OCI-LY3 (cell line): ENCODE results near the gene MORN4.

Source experiments
- H2AFZ ChIP-seq: fragments of 200-600, 300-600 bp; shearing (Covaris generic); 2 replicates; pipeline ENCODE4 v1.6.0; 2014; ENCODE audit warnings: antibody characterized with exemption, low read depth, low read length
- H3K27ac ChIP-seq: fragments of 200-600, 300-600 bp; sonication (generic); 2 replicates; pipeline ENCODE4 v1.5.1; 2014; ENCODE audit warnings: mild to moderate bottlenecking, low read length, moderate library complexity, mixed read lengths
- H3K27me3 ChIP-seq: fragments of 200-600, 300-600 bp; sonication (generic); 2 replicates; pipeline ENCODE4 v1.6.1; 2014; ENCODE audit warnings: low read depth, low read length, mixed read lengths
- H3K36me3 ChIP-seq: fragments of 200-600, 300-600 bp; sonication (generic); replicated peaks from 2 replicates; pipeline ENCODE3; 2014; ENCODE audit warnings: low read depth, low read length, mixed read lengths
- H3K4me1 ChIP-seq: fragments of 300-600, 200-600 bp; sonication (generic); 2 replicates; pipeline ENCODE4 v1.6.1; 2014; ENCODE audit warnings: low read length, mixed read lengths
- H3K4me2 ChIP-seq: fragments of 200-600, 300-600 bp; sonication (generic); 2 replicates; pipeline ENCODE4 v1.6.1; 2014; ENCODE audit warnings: low read length, mixed read lengths
- H3K4me3 ChIP-seq: fragments of 300-600, 200-600 bp; sonication (generic); 2 replicates; pipeline ENCODE4 v1.5.1; 2014; ENCODE audit warnings: antibody characterized with exemption, mild to moderate bottlenecking, low read length, moderate library complexity
- H3K79me2 ChIP-seq: fragments of 300-600, 200-600 bp; shearing (Covaris generic); 2 replicates; pipeline ENCODE4 v1.6.1; 2014; ENCODE audit warnings: mild to moderate bottlenecking, low read length, mixed read lengths
- H3K9ac ChIP-seq: fragments of 300-600, 200-600 bp; shearing (Covaris generic); 2 replicates; pipeline ENCODE4 v1.6.0; 2014; ENCODE audit warnings: mild to moderate bottlenecking, low read length, moderate library complexity
- H3K9me3 ChIP-seq: fragments of 200-600, 300-600 bp; shearing (Covaris generic); 2 replicates; pipeline ENCODE4 v1.6.1; 2014; ENCODE audit warnings: low read length, mixed read lengths; ENCODE audit not compliant: insufficient read depth
- H4K20me1 ChIP-seq: fragments of 200-600, 300-600 bp; sonication (generic); 2 replicates; pipeline ENCODE4 v1.6.1; 2016; ENCODE audit warnings: low read length, mixed read lengths; ENCODE audit not compliant: insufficient read depth
- CTCF ChIP-seq: fragments of 200-600, 300-600 bp; sonication (generic); IDR thresholded peaks from 2 replicates; pipeline ENCODE4 v1.5.1; 2014; ENCODE audit warnings: antibody characterized with exemption, low read length, low read depth
- EZH2phosphoT487 ChIP-seq: fragments of 200-600 bp; shearing (Covaris generic); IDR thresholded peaks from 2 replicates; pipeline ENCODE4 v1.6.1; 2018; ENCODE audit warnings: antibody characterized with exemption, mixed run types, low read depth

Gene MORN4

GRCh38 chr10:97612386-97612785 is 20.9 kb downstream of the MORN4 start:
- Histone ChIP-seq H3K27me3 (no peaks in the 10 kb centered on the region), H3K79me2 (no peaks in the 10 kb centered on the region), H3K4me2 (no peak overlapping the region), H3K4me1 (no peaks in the 10 kb centered on the region), H2AFZ (no peak overlapping the region), H3K9ac (no peak overlapping the region), H4K20me1 (no peaks in the 10 kb centered on the region), H3K9me3 (no peaks in the 10 kb centered on the region), H3K4me3 (no peak overlapping the region), H3K27ac (no peak overlapping the region), H3K36me3 (no peaks in the 10 kb centered on the region)
- TF ChIP-seq CTCF (peak; percentile 25; the same call in 1 of the 2 replicates), EZH2phosphoT487 (no peak)

GRCh38 chr10:97611473-97611872 is 21.8 kb downstream of the MORN4 start:
- Histone ChIP-seq H2AFZ (no peak overlapping the region), H3K27ac (no peak overlapping the region), H3K36me3 (no peaks in the 10 kb centered on the region), H3K79me2 (no peaks in the 10 kb centered on the region), H3K9me3 (no peaks in the 10 kb centered on the region), H3K4me2 (no peak overlapping the region), H3K4me1 (no peaks in the 10 kb centered on the region), H4K20me1 (no peaks in the 10 kb centered on the region), H3K4me3 (no peak overlapping the region), H3K27me3 (no peaks in the 10 kb centered on the region), H3K9ac (no peak overlapping the region)
- no peak for TF ChIP-seq EZH2phosphoT487
- no peak for TF ChIP-seq CTCF

GRCh38 chr10:97608991-97609561 is 24.2 kb downstream of the MORN4 start:
- H4K20me1 ChIP-seq = no peaks in the 10 kb centered on the region
- no peak overlapping the region for H3K9ac ChIP-seq
- H3K9me3 ChIP-seq = no peaks in the 10 kb centered on the region
- H3K4me3 ChIP-seq = no peak overlapping the region
- H2AFZ ChIP-seq = no peak overlapping the region
- no peaks in the 10 kb centered on the region for H3K27me3 ChIP-seq
- no peaks in the 10 kb centered on the region for H3K4me1 ChIP-seq
- H3K79me2 ChIP-seq = no peaks in the 10 kb centered on the region
- no peak for TF ChIP-seq EZH2phosphoT487
- TF ChIP-seq CTCF = no peak
- no peak overlapping the region for H3K27ac ChIP-seq
- H3K36me3 ChIP-seq = no peaks in the 10 kb centered on the region
- no peak overlapping the region for H3K4me2 ChIP-seq

GRCh38 chr10:97607095-97607636 is 26.1 kb downstream of the MORN4 start:
- TF ChIP-seq CTCF (no peak), EZH2phosphoT487 (no peak)
- Histone ChIP-seq H3K4me3 (no peak overlapping the region), H3K36me3 (no peaks in the 10 kb centered on the region), H3K4me2 (no peak overlapping the region), H2AFZ (no peak overlapping the region), H3K27me3 (no peaks in the 10 kb centered on the region), H3K4me1 (no peaks in the 10 kb centered on the region), H3K9ac (no peak overlapping the region), H3K9me3 (no peaks in the 10 kb centered on the region), H3K79me2 (no peaks in the 10 kb centered on the region), H4K20me1 (no peaks in the 10 kb centered on the region), H3K27ac (no peak overlapping the region)
